HG02840 (cell line): ENCODE results near the gene CD300LF.

Experiments used
- ATAC-seq: cut with Tn5 transposase; IDR thresholded peaks from one replicate; pipeline ENCODE4 v1.9.1; 2021; ENCODE audit warnings: mild to moderate bottlenecking, moderate library complexity, moderate number of reproducible peaks; ENCODE audit not compliant: unreplicated experiment, low FRiP score

Gene CD300LF

GRCh38 chr17:74730491-74731346 is 18.0 kb upstream of the CD300LF start:
- ATAC-seq: no peak

- ATAC-seq: no peak
Observed at GRCh38 chr17:74729866-74730265, 17.1 kb upstream of the CD300LF start.

GRCh38 chr17:74729368-74729767 is 16.6 kb upstream of the CD300LF start:
- ATAC-seq: no peak

DNA sequence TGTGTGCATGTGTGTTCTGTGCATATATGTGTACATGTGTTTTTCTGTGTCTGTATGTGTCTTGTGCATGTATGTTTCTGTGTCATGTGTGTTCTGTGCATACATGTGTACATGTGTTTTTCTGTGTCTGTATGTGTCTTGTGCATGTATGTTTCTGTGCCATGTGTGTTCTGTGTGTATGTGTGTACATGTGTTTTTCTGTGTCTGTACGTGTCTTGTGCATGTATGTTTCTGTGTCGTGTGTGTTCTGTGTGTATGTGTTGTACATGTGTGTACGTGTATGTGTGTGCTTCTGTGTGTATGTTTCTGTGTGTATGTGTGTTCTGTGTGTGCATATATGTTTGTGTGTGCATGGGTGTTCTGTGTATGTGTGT is 16.0 kb upstream of the CD300LF start:
- ATAC-seq: no peak

DNA sequence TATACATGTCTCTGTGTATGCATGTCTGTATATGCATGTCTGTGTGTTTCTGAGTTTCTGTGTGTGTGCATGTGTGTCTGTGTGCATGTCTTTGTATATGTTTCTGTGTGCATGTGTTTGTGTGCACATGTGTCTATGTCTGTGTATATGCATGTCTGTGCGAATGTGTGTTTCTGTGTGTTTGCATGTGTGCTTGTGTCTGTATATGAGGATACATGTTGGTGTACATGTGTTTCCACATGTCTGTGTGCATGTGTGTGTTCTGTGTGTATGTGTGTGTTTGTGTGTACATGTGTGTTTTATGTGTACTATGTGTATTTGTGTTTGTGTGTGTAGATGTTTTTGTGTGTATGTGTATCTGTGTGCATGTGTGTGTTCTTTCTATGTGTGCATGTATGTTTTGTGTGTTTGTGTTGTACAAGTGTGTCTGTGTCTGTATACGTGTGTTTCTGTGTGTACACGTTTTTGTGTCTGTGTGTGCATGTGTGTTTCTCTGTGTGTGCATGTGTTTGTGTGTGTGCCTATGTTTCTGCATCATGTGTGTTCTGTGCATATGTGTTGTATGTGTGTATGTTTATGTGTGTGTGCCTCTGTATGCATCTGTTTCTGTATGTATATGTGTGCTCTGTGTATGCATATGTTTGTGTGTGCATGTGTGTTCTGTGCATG is 15.4 kb upstream of the CD300LF start:
- ATAC-seq: no peak

- no peak for ATAC-seq
Observed at GRCh38 chr17:74725111-74725510, 12.4 kb upstream of the CD300LF start.

DNA sequence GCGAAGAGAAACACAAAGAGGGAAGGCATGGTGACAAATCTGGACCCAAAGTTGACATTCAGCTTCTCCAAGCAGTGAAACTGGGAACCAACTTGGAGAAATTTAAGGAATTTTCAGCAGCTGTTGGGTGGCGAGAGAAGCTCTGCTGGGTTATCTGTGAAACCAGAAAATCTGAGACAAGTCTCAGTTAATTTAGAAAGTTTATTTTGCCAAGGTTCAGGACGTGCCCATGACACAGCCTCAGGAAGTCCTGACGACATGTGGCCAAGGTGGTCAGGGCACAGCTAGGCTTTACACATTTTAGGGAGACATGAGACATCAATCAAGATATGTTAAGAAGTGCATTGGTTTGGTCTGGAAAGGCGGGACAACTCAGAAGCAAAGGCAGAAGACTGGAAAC is 11.2 kb upstream of the CD300LF start:
- ATAC-seq: no peak

GRCh38 chr17:74722782-74723181 is 10.1 kb upstream of the CD300LF start:
- no peak for ATAC-seq

- no peak for ATAC-seq
Observed at GRCh38 chr17:74720506-74720905, 7.8 kb upstream of the CD300LF start.

DNA sequence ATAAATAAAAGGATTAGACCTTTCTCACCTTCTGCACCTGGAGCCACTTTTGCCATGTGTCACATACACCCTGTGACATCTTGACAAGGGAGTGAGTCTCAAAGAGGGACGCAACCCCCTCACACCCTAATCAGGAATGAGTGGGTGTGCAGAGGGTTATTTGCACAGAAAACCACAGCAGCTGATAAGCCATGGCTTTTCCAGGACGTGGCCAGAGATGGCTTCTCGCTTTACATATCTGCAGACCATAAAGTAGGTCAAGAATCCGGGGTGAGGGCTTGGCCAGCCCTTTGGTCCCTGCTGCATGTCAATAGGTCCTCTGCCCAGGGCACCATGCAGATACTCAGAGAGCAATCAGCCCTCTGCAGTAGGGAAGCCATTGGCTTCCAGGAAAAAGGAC is 2.4 kb upstream of the CD300LF start:
- no peak for ATAC-seq

DNA sequence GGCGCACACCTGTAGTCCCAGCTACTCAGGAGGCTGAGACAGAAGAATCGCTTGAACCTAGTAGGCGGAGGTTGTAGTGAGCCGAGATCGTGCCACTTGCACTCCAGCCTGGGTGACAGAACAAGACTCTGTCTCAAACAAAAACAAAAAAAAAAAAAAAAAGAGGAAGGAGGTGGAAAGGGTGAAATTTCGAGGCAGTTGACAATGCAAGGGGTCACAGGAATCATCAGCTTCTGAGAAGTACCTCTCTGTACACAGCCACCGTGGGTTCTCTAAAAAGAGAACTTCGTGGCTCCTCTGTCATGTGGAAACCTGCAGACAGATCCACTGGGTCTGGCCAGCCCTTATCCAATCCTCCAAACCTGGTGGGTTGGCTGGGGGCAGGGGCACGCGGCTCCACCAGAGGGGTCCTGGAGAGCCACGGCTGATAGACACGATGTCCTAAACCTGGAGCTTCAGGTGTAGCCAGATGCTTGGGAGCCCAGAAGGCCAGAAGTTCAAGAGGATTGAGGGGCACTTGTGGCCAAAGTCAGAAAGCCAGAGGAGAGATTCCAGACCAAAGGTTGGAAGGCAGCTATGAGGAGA is 540 bp upstream of the CD300LF start:
- ATAC-seq: no peak

DNA sequence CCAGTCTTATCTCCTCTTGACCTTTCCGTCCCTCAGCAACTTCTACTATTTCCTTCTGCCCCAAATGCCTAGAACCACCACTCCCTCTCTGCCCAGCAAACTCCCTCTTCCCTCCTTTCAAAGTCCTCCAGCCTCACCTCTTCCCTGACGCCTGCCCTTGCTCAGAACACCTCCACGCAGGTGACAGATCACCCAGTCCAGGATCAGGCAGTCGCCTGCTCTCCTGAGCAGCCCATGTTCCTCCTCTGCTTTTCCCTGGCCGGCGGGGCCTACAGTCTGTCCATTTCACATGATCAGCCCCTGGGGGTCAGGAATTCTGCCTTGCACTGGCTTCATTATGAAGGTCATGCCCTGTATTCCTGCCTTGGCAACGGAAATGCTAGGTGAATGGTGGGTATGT is 422 bp downstream of the CD300LF start:
- no peak for ATAC-seq

- ATAC-seq: no peak
Observed at GRCh38 chr17:74711058-74711824, 1.5 kb downstream of the CD300LF start.

DNA sequence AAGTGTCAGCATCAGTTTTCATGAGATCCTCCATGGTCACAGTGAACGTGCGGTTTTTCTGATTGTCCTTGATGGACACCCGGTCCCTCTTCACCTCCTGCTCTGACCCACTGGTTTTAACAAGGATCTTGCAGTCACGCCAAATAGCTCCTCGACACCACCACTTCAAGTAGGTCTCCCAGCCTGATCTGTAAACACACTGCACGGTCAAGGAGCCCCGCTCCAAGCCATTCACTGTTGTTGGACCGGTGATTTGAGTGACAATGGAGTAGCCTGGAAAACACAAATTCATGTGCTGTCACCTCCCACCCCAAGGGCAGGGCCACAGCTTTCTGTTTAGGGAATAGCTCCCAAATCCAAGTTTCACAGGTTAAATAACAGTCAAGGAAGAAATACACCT is 8.2 kb downstream of the CD300LF start:
- no peak for ATAC-seq

DNA sequence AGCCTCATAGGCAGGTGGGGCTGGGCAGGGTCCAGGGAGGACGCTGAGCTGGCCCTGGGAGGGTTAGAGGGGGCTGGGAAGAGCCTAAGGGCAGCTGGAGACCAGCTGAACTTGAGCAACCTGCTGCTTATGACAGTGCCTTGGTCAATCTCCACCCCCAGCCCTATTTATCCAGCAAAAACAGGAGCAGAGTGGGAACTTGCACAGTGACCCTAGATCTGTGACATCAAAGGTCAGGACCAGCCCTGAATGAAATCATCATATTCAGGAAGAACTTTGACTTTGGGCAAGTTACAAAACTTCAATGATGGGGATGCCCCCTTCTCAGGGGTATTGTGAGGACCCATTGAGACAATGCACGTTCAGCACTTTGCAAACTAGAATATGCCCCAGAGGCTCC is 9.4 kb downstream of the CD300LF start:
- ATAC-seq: no peak

DNA sequence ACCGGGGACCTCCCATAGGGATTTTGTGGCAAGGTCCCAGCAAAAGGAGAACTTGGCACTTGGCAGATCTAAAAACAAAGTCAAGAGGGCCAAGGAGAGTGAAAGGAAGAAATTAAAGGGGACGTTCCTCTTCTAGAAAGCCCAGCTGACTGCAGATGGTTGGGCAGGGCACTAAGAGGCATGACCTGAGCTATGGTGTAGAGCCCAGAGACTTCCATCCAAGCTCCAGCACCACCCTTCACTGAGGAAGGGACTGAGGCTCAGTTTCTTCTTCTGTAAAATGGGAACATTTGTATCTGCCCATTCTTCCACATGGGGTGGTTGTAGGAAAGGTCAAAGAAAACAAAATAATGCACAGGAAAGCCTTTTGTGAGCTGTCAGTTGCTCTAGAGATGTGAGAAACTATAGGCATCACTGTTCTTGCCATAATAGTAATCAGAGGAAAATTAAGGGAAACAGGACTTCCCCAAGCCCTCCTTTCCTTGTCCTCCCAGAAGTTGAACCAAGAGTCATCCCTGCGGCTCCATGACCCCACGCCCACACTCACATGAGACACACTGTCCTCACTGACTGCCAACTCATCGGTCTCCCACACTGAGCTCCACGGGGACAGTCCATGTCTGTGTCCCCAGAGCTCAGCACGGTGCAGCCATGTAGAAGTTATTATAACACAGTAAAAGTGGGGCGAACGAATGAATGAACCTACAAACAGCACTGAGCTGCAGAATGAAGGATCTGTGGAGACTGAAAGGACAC is 10.4 kb downstream of the CD300LF start:
- ATAC-seq: no peak

DNA sequence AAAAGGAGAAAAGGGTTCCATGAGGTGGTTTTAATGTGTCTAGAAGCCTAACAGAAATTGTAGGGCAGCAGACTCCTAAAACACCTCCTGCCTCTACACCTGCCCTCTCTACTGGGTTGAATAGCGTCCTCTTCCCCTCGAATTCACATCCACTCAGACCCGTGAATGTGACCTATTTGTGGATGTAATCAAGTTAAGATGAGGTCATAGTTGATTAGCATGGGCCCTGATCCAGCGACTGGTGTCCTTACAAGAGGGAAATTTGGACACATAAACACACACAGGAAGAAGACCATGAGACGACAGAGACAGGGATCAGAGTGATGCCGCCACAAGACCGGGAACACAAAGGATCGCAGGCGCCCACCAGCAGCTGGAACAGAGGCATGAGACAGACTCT is 13.5 kb downstream of the CD300LF start:
- no peak for ATAC-seq

- ATAC-seq: no peak
Observed at GRCh38 chr17:74698069-74698468, 14.7 kb downstream of the CD300LF start.

- no peak for ATAC-seq
Observed at GRCh38 chr17:74697515-74697914, 15.2 kb downstream of the CD300LF start.

- no peak for ATAC-seq
Observed at GRCh38 chr17:74695629-74696028, 17.1 kb downstream of the CD300LF start.
